Measurements from ENCODE around the gene EIF2A. TPM values are rescaled to one million over a fixed set of nuclear protein-coding genes. Genes with fewer than 3 reads are reported as not detected.
A peak's percentile ranks its signal among the peaks of the same experiment; 100 is the strongest.
"Not testable (repeated sequence)": the region's sequence is repeated elsewhere in the genome, so short reads cannot be mapped to it uniquely, and the experiment has no call there.

EIF2A gene
- total and polyA plus RNA-seq, 9 of the 15 experiments (the other 6 are each of a cell fraction or from before 2014, with no cell fraction given) = 106 to 192 (median 168) TPM

DNA sequence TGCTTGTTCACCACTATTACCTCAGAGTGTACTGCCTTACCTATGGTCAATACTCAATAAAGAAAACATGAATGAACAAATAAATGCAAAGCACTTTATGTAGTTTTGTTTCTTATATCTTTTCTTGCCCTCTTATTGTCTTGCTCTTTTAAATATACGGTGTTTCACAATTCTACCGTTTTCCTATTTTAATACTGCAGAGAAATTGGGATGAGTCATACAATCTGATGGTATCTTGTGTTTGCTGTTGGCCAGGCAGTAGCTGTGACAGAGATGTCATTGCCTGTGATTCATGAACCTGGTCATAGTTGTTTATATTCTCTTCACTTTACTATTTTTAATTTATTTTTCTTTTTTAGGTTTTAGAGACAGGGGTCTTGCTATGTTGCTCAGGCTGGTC is 48.6 kb upstream of the EIF2A start (continued):
- TF ChIP-seq, protein P1, sequence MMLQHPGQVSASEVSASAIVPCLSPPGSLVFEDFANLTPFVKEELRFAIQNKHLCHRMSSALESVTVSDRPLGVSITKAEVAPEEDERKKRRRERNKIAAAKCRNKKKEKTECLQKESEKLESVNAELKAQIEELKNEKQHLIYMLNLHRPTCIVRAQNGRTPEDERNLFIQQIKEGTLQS (IDR thresholded peaks at IDR 0.05) = peak; percentile 97
- TF ChIP-seq, protein P1 (CRISPR knock-in tag; conservative IDR thresholded peaks at IDR 0.05) = peak; percentile 63; the same call in 1 of the 2 replicates
- TF ChIP-seq SOX6 (IDR thresholded peaks at IDR 0.05) = 0 out of 2 replicates have a peak, but pooled peaks have one; percentile 29
- TF ChIP-seq CEBPB (tag; IDR thresholded peaks at IDR 0.05) = peak; percentile 75
- peak; percentile 15; the same call in 1 of the 2 replicates for TF ChIP-seq GATA2 (CRISPR knock-in tag; IDR thresholded peaks at IDR 0.05)
- TF ChIP-seq SNAPC5 (CRISPR knock-in tag; IDR thresholded peaks at IDR 0.05) = no peak

GRCh38 chr3:150500960-150501359 is 45.6 kb upstream of the EIF2A start:
- in situ Hi-C loops (cut with MboI) = loop anchor here (25.0 kb wide), 2 partner anchors 539 to 636 kb away; partner anchors contain the start of gene PFN2
- H3K27me3 ChIP-seq (ENCODE audit: control insufficient read depth in 2 of 2, insufficient read depth in 2 of 2, low read length in 2 of 2); CTCF ChIA-PET (ENCODE audit: low intra/inter-chr PET ratio); H3K9me1 ChIP-seq (ENCODE audit: control insufficient read depth, insufficient read depth, low read length); intact Hi-C loops (cut with micrococcal nuclease); H2AFZ ChIP-seq (ENCODE audit: low read depth, low read length); BruUV-seq (replicated peaks); H3K79me2 ChIP-seq (ENCODE audit: control insufficient read depth, insufficient read depth, low read length); DNase-seq (ENCODE audit: extremely low read depth in 1 of 4, low spot score in 3 of 4); H3K9ac ChIP-seq (ENCODE audit: insufficient read depth in 1 of 2, low read depth in 2 of 2, low read length in 2 of 2); H3K27ac ChIP-seq (ENCODE audit: extremely low read depth, low read depth, low read length); H3K4me3 ChIP-seq; H3K4me2 ChIP-seq (ENCODE audit: insufficient read depth, low read length); H4K20me1 ChIP-seq (replicated peaks; ENCODE audit: control insufficient read depth, insufficient read depth, low read length); FAIRE-seq; ATAC-seq; H3K36me3 ChIP-seq (ENCODE audit: control insufficient read depth, insufficient read depth, low read length); H3K9me3 ChIP-seq (replicated peaks; ENCODE audit: control insufficient read depth, insufficient read depth, low read depth, low read length): not testable (repeated sequence)
- peaks cover 0 to 13% of the 10 kb centered on the region in 2 experiments; a peak in 2 of 5 replicates for H3K4me1 ChIP-seq (replicated peaks in 1 of 2; ENCODE audit: control insufficient read depth in 2 of 2, insufficient read depth in 2 of 2, low read length in 2 of 2)
- POLR2A ChIA-PET = interaction anchor here (1.6 kb wide), 1 partner anchor 14 kb away, joined by 4 read pairs; no protein-coding TSS in a partner anchor
- TF ChIP-seq CBX3 (IDR thresholded peaks at IDR 0.05; ENCODE audit: borderline replicate concordance in 1 of 2, low read length in 2 of 2) (peak in 1 of 2 experiments; percentile 79; a peak in 1 of 3 replicates), TRIM24 (IDR thresholded peaks at IDR 0.05) (0 out of 4 replicates have a peak, but pooled peaks of 1 of the 2 experiments have one; percentile 37), TRIM28 (IDR thresholded peaks at IDR 0.05) (peak; percentile 88), ZNF184 (CRISPR knock-in tag; IDR thresholded peaks at IDR 0.05) (peak; percentile 76), CBX5 (IDR thresholded peaks at IDR 0.05; ENCODE audit: borderline replicate concordance, low read depth) (peak; percentile 90; the same call in 1 of the 2 replicates), ZNF280A (IDR thresholded peaks at IDR 0.05; ENCODE audit: low read depth, partially characterized antibody) (peak; percentile 87), CBX1 (IDR thresholded peaks at IDR 0.05; ENCODE audit: low read depth) (peak; percentile 72)
- WGBS (ENCODE audit: insufficient coverage, low coverage, missing lambda C conversion rate) = 80% methylated on average over 1 of the region's 1 CpG
